Endothelial cell of umbilical vein (primary cell): ENCODE measurements around the gene MEN1. TPM values are rescaled to one million over a fixed set of nuclear protein-coding genes. Genes with fewer than 3 reads are reported as not detected.

Source experiments
- BruUV-seq: library from RNA; stranded (reverse); fragments of 400-500 nt; replicated peaks from 2 replicates; lab custom pipeline; 2021; lab: Mats Ljungman, UMichigan
- CTCF ChIA-PET: fragments of 300-600, 350-600 bp; sonication (Branson Sonifier 250); formaldehyde crosslinking; loops from one replicate; lab custom pipeline; 2021; ENCODE audit warnings: antibody characterized with exemption, inconsistent platforms; lab: Charles Lee
- POLR2A ChIA-PET: fragments of 300-600, 350-600 bp; sonication (Branson Sonifier 250); formaldehyde crosslinking; loops from one replicate; lab custom pipeline; 2021; ENCODE audit warnings: antibody characterized with exemption, inconsistent platforms; lab: Charles Lee
- DNase-seq: peaks from one replicate; pipeline ENCODE4 v3.0.0-alpha.2; 2011; ENCODE audit warnings: low read depth, low spot score
- FAIRE-seq: peaks from 2 replicates; lab custom pipeline; 2011; peaks lifted over from hg19 to GRCh38; lab: Jason Lieb, UNC
- H2AFZ ChIP-seq: 2 replicates; pipeline ENCODE4 v1.6.0; 2012; ENCODE audit warnings: low read depth, low read length, control low read depth, inconsistent platforms
- H3K27ac ChIP-seq: 2 replicates; pipeline ENCODE4 v1.5.1; 2011; ENCODE audit warnings: low read depth, mild to moderate bottlenecking, control low read depth, low read length, moderate library complexity; ENCODE audit not compliant: insufficient read depth
- H3K27me3 ChIP-seq, 2 experiments: 2 replicates each; pipeline versions ENCODE4 v1.6.0 to v1.6.1; 2011; ENCODE audit warnings: low read length in 2 of 2, mixed read lengths in 1 of 2; ENCODE audit not compliant: control insufficient read depth in 2 of 2, insufficient read depth in 2 of 2
- H3K36me3 ChIP-seq, 2 experiments: 2 replicates in 1 of 2; 3 replicates in 1 of 2; pipeline ENCODE4 v1.5.1; 2011; ENCODE audit warnings: low read length in 2 of 2, mild to moderate bottlenecking in 1 of 2, moderate library complexity in 1 of 2; ENCODE audit not compliant: control insufficient read depth in 2 of 2, insufficient read depth in 2 of 2; ENCODE audit errors: extremely low read depth in 1 of 2
- H3K4me1 ChIP-seq: 3 replicates; pipeline ENCODE4 v1.5.1; 2011; ENCODE audit warnings: mild to moderate bottlenecking, low read length; ENCODE audit not compliant: control insufficient read depth, insufficient read depth; ENCODE audit errors: extremely low read depth
- H3K4me2 ChIP-seq: 2 replicates; pipeline ENCODE4 v1.6.1; 2011; ENCODE audit warnings: low read length, control low read depth, mixed read lengths; ENCODE audit not compliant: insufficient read depth
- H3K4me3 ChIP-seq, 3 experiments: fragments of 200-600 bp in 1 of 3; sonication (generic), shearing (Covaris generic) in 1 of 3; replicated peaks in 1 of 3; 2 replicates each; pipeline ENCODE4 v1.5.1; 2011 to 2016; ENCODE audit warnings: control low read depth in 3 of 3, low read length in 3 of 3, mild to moderate bottlenecking in 2 of 3, inconsistent platforms in 1 of 3, low read depth in 1 of 3, moderate library complexity in 1 of 3; ENCODE audit not compliant: insufficient read depth in 1 of 3
- H3K79me2 ChIP-seq: 2 replicates; pipeline ENCODE4 v1.6.0; 2012; ENCODE audit warnings: low read length, inconsistent platforms; ENCODE audit not compliant: control insufficient read depth, insufficient read depth
- H3K9ac ChIP-seq: replicated peaks from 2 replicates; pipeline ENCODE3; 2011; ENCODE audit warnings: low read length, control low read depth; ENCODE audit not compliant: insufficient read depth; ENCODE audit errors: extremely low read depth
- H3K9me1 ChIP-seq: replicated peaks from 3 replicates; pipeline ENCODE4 v1.6.0; 2011; ENCODE audit warnings: mild to moderate bottlenecking, low read length; ENCODE audit not compliant: control insufficient read depth, insufficient read depth; ENCODE audit errors: extremely low read depth
- H3K9me3 ChIP-seq: replicated peaks from 2 replicates; pipeline ENCODE4 v1.5.1; 2012; ENCODE audit warnings: low read length, inconsistent platforms; ENCODE audit not compliant: control insufficient read depth, insufficient read depth
- H4K20me1 ChIP-seq: replicated peaks from 2 replicates; pipeline ENCODE3; 2011; ENCODE audit warnings: mild to moderate bottlenecking, low read length; ENCODE audit not compliant: control insufficient read depth, insufficient read depth; ENCODE audit errors: extremely low read depth
- EZH2 ChIP-seq: IDR thresholded peaks from 2 replicates; pipeline ENCODE4 v1.6.1; 2012; ENCODE audit warnings: borderline replicate concordance, low read depth, mild to moderate bottlenecking, moderate library complexity, low read length, inconsistent platforms; ENCODE audit not compliant: severe bottlenecking
- FOS ChIP-seq: IDR thresholded peaks from 2 replicates; pipeline ENCODE4 v1.6.1; 2011; ENCODE audit warnings: mild to moderate bottlenecking, low read length, moderate library complexity, borderline replicate concordance; ENCODE audit not compliant: insufficient read depth
- GATA2 ChIP-seq: IDR thresholded peaks from 2 replicates; pipeline ENCODE4 v1.7.0; 2011; ENCODE audit warnings: low read depth, mild to moderate bottlenecking, moderate library complexity, mixed read lengths, low read length; ENCODE audit not compliant: insufficient read length, insufficient read depth
- JUN ChIP-seq: IDR thresholded peaks from 2 replicates; pipeline ENCODE4 v1.6.1; 2011; ENCODE audit warnings: borderline replicate concordance, low read depth; ENCODE audit not compliant: insufficient read length, insufficient read depth
- MYC ChIP-seq: IDR thresholded peaks from one replicate; pipeline ENCODE4 v1.6.1; 2011; ENCODE audit warnings: mild to moderate bottlenecking, low read depth, low read length
- POLR2A ChIP-seq: IDR thresholded peaks from 2 replicates; pipeline ENCODE4 v1.6.1; 2012; ENCODE audit warnings: low read depth, mild to moderate bottlenecking, control low read depth, low read length
- POLR2AphosphoS5 ChIP-seq: IDR thresholded peaks from 2 replicates; pipeline ENCODE4 v1.6.1; 2012; ENCODE audit warnings: low read depth, mild to moderate bottlenecking, control low read depth, low read length, moderate library complexity; ENCODE audit not compliant: insufficient read depth
- dilution Hi-C: fragments of 300-500 bp; cut with MboI; formaldehyde crosslinking; loops from one replicate; pipeline ENCODE4 v1.15.0; 2019; ENCODE audit warnings: low sequenced_read_pairs; ENCODE audit not compliant: extremely low pct_ligation_motif_present
- intact Hi-C: fragments of 100-400 bp; cut with micrococcal nuclease; formaldehyde crosslinking; loops from one replicate; pipeline ENCODE4 v1.10.0; 2022
- polyA plus RNA-seq, 4 experiments: library from polyadenylated mRNA; depleted of rRNA in 3 of 4; stranded (reverse) in 3 of 4; unstranded in 1 of 4; fragments of >200 nt; gene quantifications; 2 replicates each; pipeline versions ENCODE4 v1.2.1 to v1.2.3, GENCODE V29; 2011 to 2012; ENCODE audit warnings: missing spikeins in 1 of 4
- total RNA-seq: library from RNA; stranded (reverse); gene quantifications from 2 replicates; pipeline ENCODE4 v1.2.3, GENCODE V29; 2021
- TF ChIP-seq, protein P1 (sequence below), 2 donors: IDR thresholded peaks; 1 replicate in 1 of 2; 2 replicates in 1 of 2; pipeline ENCODE4 v1.5.1; 2011; ENCODE audit warnings: low read length in 2 of 2, mild to moderate bottlenecking in 2 of 2, moderate library complexity in 2 of 2, control low read depth in 1 of 2, inconsistent platforms in 1 of 2, low read depth in 1 of 2; ENCODE audit not compliant: insufficient read depth in 1 of 2; ENCODE audit errors: extremely low read depth in 1 of 2
- TF ChIP-seq, protein P2 (sequence below): IDR thresholded peaks from 2 replicates; pipeline ENCODE4 v1.6.1; 2011; ENCODE audit not compliant: insufficient read depth, insufficient read length

MEN1 gene
- total and polyA plus RNA-seq, 2 donors (not counting 3 experiments of a cell fraction or from before 2014, with no cell fraction given) = 41.1 to 43.1 TPM

- ChIA-PET CTCF (interaction anchor here (0.6 to 3.6 kb wide), 10 partner anchors 12 to 499 kb away, joined by 3 to 32 read pairs (median 4); partner anchors contain the start of genes CDC42BPG and SF1), POLR2A (interaction anchor here (0.6 to 0.8 kb wide), 2 partner anchors 10 to 359 kb away, joined by 3 read pairs; no protein-coding TSS in a partner anchor)
- Histone ChIP-seq H3K4me1 (peaks cover 36% of the 10 kb centered on the region), H3K9me1 (no peaks in the 10 kb centered on the region), H3K4me3 (no peak overlapping the region), H3K4me2 (no peak overlapping the region), H3K9ac (no peak overlapping the region), H3K9me3 (no peaks in the 10 kb centered on the region), H2AFZ (no peak overlapping the region), H3K27ac (no peak overlapping the region), H3K27me3 (no peaks in the 10 kb centered on the region), H4K20me1 (no peaks in the 10 kb centered on the region), H3K36me3 (peaks cover 2 to 15% of the 10 kb centered on the region in 2 experiments), H3K79me2 (peaks cover 5% of the 10 kb centered on the region)
- TF ChIP-seq EZH2 (no peak), JUN (no peak), POLR2AphosphoS5 (no peak), MYC (no peak), POLR2A (no peak), FOS (no peak), GATA2 (no peak)
- TF ChIP-seq, protein P1, sequence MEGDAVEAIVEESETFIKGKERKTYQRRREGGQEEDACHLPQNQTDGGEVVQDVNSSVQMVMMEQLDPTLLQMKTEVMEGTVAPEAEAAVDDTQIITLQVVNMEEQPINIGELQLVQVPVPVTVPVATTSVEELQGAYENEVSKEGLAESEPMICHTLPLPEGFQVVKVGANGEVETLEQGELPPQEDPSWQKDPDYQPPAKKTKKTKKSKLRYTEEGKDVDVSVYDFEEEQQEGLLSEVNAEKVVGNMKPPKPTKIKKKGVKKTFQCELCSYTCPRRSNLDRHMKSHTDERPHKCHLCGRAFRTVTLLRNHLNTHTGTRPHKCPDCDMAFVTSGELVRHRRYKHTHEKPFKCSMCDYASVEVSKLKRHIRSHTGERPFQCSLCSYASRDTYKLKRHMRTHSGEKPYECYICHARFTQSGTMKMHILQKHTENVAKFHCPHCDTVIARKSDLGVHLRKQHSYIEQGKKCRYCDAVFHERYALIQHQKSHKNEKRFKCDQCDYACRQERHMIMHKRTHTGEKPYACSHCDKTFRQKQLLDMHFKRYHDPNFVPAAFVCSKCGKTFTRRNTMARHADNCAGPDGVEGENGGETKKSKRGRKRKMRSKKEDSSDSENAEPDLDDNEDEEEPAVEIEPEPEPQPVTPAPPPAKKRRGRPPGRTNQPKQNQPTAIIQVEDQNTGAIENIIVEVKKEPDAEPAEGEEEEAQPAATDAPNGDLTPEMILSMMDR (IDR thresholded peaks at IDR 0.05; ENCODE audit: extremely low read depth in 1 of 2, insufficient read depth in 1 of 2, low read depth in 1 of 2, low read length in 2 of 2) = no peak
- TF ChIP-seq, protein P2, sequence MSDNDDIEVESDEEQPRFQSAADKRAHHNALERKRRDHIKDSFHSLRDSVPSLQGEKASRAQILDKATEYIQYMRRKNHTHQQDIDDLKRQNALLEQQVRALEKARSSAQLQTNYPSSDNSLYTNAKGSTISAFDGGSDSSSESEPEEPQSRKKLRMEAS = no peak
- peak; percentile 82 for FAIRE-seq
- BruUV-seq = no TSS peak
- peak; percentile 39 for DNase-seq
- dilution Hi-C loops = no loop called here
- intact Hi-C loops = loop anchor here (2.0 kb wide), 1 partner anchor 13 kb away; no protein-coding TSS in a partner anchor
Observed at GRCh38 chr11:64799623-64800302, 10.6 kb downstream of the MEN1 start.
